HCT116 (cell line): Measurements from ENCODE around the gene CLN6. TPM values are rescaled to one million over a fixed set of nuclear protein-coding genes. Genes with fewer than 3 reads are reported as not detected.

Experiments used
- ATAC-seq: fragments of 200-7000 bp; cut with Tn5 transposase; 2 replicates; pipeline ENCODE4 v1.9.1; 2020; ENCODE audit warnings: mild to moderate bottlenecking, moderate library complexity
- BruUV-seq: library from RNA; stranded (reverse); fragments of 400-500 nt; replicated peaks from 2 replicates; lab custom pipeline; 2021; lab: Mats Ljungman, UMichigan
- CTCF ChIA-PET: fragments of 300-600 bp; sonication (Branson Sonifier 250); formaldehyde crosslinking; loops from one replicate; lab custom pipeline; 2021; ENCODE audit warnings: antibody characterized with exemption; lab: Charles Lee
- POLR2A ChIA-PET: fragments of 300-600, 350-600 bp; sonication (Branson Sonifier 250); formaldehyde crosslinking; loops from one replicate; lab custom pipeline; 2021; ENCODE audit warnings: antibody characterized with exemption; lab: Charles Lee
- RAD21 ChIA-PET, 2 experiments: fragments of 300-600 bp; sonication (Branson Sonifier 250); formaldehyde crosslinking; loops; one replicate each; lab custom pipeline; 2023; ENCODE audit warnings: low total read pairs in 2 of 2; ENCODE audit not compliant: uncharacterized antibody in 2 of 2, unreplicated experiment in 2 of 2, low non-redundant PET in 1 of 2; lab: Charles Lee
- DNase-seq: peaks from one replicate; pipeline ENCODE4 v3.0.0-alpha.2; 2010; ENCODE audit warnings: low read depth, low spot score
- H2AFZ ChIP-seq: fragments of 200-600 bp; shearing (Covaris generic), sonication (generic); 2 replicates; pipeline ENCODE4 v1.6.1; 2017; ENCODE audit warnings: low read depth, mixed run types, mixed read lengths, antibody characterized with exemption, low read length; ENCODE audit not compliant: poor library complexity, severe bottlenecking
- H3K27ac ChIP-seq: 2 replicates; pipeline ENCODE4 v1.5.1; 2012; ENCODE audit warnings: low read depth, low read length
- H3K27me3 ChIP-seq: fragments of 200-600 bp; sonication (generic); 2 replicates; pipeline ENCODE4 v1.6.1; 2016; ENCODE audit warnings: mixed run types, low read length, mixed read lengths; ENCODE audit not compliant: insufficient read depth
- H3K36me3 ChIP-seq, 2 experiments: fragments of 200-500 bp in 1 of 2; fragments of 200-600 bp in 1 of 2; sonication (Bioruptor generic) in 1 of 2; sonication (generic) in 1 of 2; 2 replicates each; pipeline versions ENCODE4 v1.5.1 to v1.6.1; 2014 to 2016; ENCODE audit warnings: low read length in 2 of 2, inconsistent platforms in 1 of 2, mixed read lengths in 1 of 2, mixed run types in 1 of 2; ENCODE audit not compliant: insufficient read depth in 2 of 2, control insufficient read depth in 1 of 2
- H3K4me1 ChIP-seq, 2 experiments: fragments of 200-600 bp in 1 of 2; sonication (generic) in 1 of 2; 2 replicates each; pipeline versions ENCODE4 v1.5.1 to v1.6.1; 2012 to 2017; ENCODE audit warnings: low read length in 2 of 2, inconsistent platforms in 1 of 2, mild to moderate bottlenecking in 1 of 2, mixed read lengths in 1 of 2, mixed run types in 1 of 2, moderate library complexity in 1 of 2; ENCODE audit not compliant: insufficient read depth in 2 of 2, control insufficient read depth in 1 of 2
- H3K4me2 ChIP-seq: fragments of 200-600 bp; sonication (generic); 2 replicates; pipeline ENCODE4 v1.6.1; 2017; ENCODE audit warnings: mixed run types, low read length, mixed read lengths
- H3K4me3 ChIP-seq, 2 experiments: fragments of 200-600 bp in 1 of 2; sonication (generic) in 1 of 2; replicated peaks in 1 of 2; 2 replicates each; pipeline ENCODE4 v1.5.1; 2011 to 2016; ENCODE audit warnings: low read length in 2 of 2, control low read depth in 1 of 2, low read depth in 1 of 2, mild to moderate bottlenecking in 1 of 2, mixed read lengths in 1 of 2, mixed run types in 1 of 2
- H3K79me2 ChIP-seq: fragments of 200-600 bp; sonication (generic); 2 replicates; pipeline ENCODE4 v1.6.1; 2017; ENCODE audit warnings: mild to moderate bottlenecking, mixed run types, low read length, moderate library complexity, mixed read lengths; ENCODE audit not compliant: insufficient read depth
- H3K9ac ChIP-seq: fragments of 200-600 bp; sonication (generic); 2 replicates; pipeline ENCODE4 v1.6.1; 2016; ENCODE audit warnings: low read length, mixed read lengths
- H3K9me2 ChIP-seq: fragments of 200-600 bp; sonication (generic), shearing (Covaris generic); 2 replicates; pipeline ENCODE4 v1.6.1; 2017; ENCODE audit warnings: mixed run types, mild to moderate bottlenecking, moderate library complexity; ENCODE audit not compliant: insufficient read depth
- H3K9me3 ChIP-seq, 2 experiments: fragments of 200-500 bp in 1 of 2; fragments of 200-600 bp in 1 of 2; sonication (Bioruptor generic) in 1 of 2; sonication (generic) in 1 of 2; 2 replicates each; pipeline ENCODE4 v1.6.1; 2014 to 2017; ENCODE audit warnings: low read length in 2 of 2, mixed read lengths in 2 of 2, inconsistent platforms in 1 of 2, low read depth in 1 of 2, mild to moderate bottlenecking in 1 of 2, mixed run types in 1 of 2, moderate library complexity in 1 of 2; ENCODE audit not compliant: control insufficient read depth in 1 of 2, insufficient read depth in 1 of 2
- H4K20me1 ChIP-seq: fragments of 200-600 bp; sonication (generic), shearing (Covaris generic); 2 replicates; pipeline ENCODE4 v1.6.1; 2017; ENCODE audit warnings: mixed run types, mild to moderate bottlenecking, moderate library complexity; ENCODE audit not compliant: insufficient read depth
- CBX3 ChIP-seq: IDR thresholded peaks from 2 replicates; pipeline ENCODE4 v1.6.1; 2012; ENCODE audit warnings: low read depth
- CEBPB ChIP-seq: IDR thresholded peaks from 2 replicates; pipeline ENCODE4 v1.6.1; 2012; ENCODE audit warnings: low read depth
- CTCF ChIP-seq, 3 experiments: fragments of 200-600 bp in 1 of 3; sonication (generic) in 1 of 3; IDR thresholded peaks in 2 of 3; conservative IDR thresholded peaks in 1 of 3; 2 replicates each; pipeline ENCODE4 v1.5.1; 2012 to 2017; ENCODE audit warnings: low read depth in 2 of 3, low read length in 2 of 3, antibody characterized with exemption in 1 of 3, borderline replicate concordance in 1 of 3, control low read depth in 1 of 3, mild to moderate bottlenecking in 1 of 3, mixed read lengths in 1 of 3, mixed run types in 1 of 3, moderate library complexity in 1 of 3; ENCODE audit not compliant: insufficient read depth in 1 of 3
- EGR1 ChIP-seq: IDR thresholded peaks from 2 replicates; pipeline ENCODE4 v1.6.1; 2012; ENCODE audit warnings: low read depth
- ELF1 ChIP-seq: IDR thresholded peaks from 2 replicates; pipeline ENCODE4 v1.6.1; 2012; ENCODE audit warnings: low read depth, borderline replicate concordance
- EZH2 ChIP-seq: fragments of 200-600 bp; sonication (generic); IDR thresholded peaks from 2 replicates; pipeline ENCODE4 v1.6.1; 2017; ENCODE audit warnings: antibody characterized with exemption, mixed run types
- FOSL1 ChIP-seq: IDR thresholded peaks from 2 replicates; pipeline ENCODE4 v1.6.1; 2012; ENCODE audit warnings: low read depth
- JUND ChIP-seq: IDR thresholded peaks from 2 replicates; pipeline ENCODE4 v1.6.1; 2012
- MAX ChIP-seq: IDR thresholded peaks from 2 replicates; pipeline ENCODE4 v1.6.1; 2012
- POLR2A ChIP-seq: IDR thresholded peaks from 2 replicates; pipeline ENCODE4 v1.7.0; 2011; ENCODE audit warnings: borderline replicate concordance; ENCODE audit not compliant: insufficient read depth, insufficient read length; ENCODE audit errors: extremely low read depth
- POLR2AphosphoS5 ChIP-seq: IDR thresholded peaks from 2 replicates; pipeline ENCODE4 v1.6.1; 2011; ENCODE audit warnings: mild to moderate bottlenecking, low read depth, low read length, moderate library complexity
- RAD21 ChIP-seq: IDR thresholded peaks from 2 replicates; pipeline ENCODE4 v1.6.1; 2012; ENCODE audit warnings: low read depth, mild to moderate bottlenecking
- SIN3A ChIP-seq: IDR thresholded peaks from 2 replicates; pipeline ENCODE4 v1.6.1; 2012; ENCODE audit warnings: low read depth
- SRF ChIP-seq: IDR thresholded peaks from 2 replicates; pipeline ENCODE4 v1.6.1; 2012; ENCODE audit warnings: low read depth
- TCF7L2 ChIP-seq: IDR thresholded peaks from 2 replicates; pipeline ENCODE4 v1.7.0; 2011; ENCODE audit warnings: borderline replicate concordance, inconsistent platforms; ENCODE audit not compliant: insufficient read depth, insufficient read length; ENCODE audit errors: extremely low read depth
- YY1 ChIP-seq: IDR thresholded peaks from 2 replicates; pipeline ENCODE4 v1.6.1; 2011; ENCODE audit warnings: low read length, low read depth, moderate library complexity, mild to moderate bottlenecking; ENCODE audit not compliant: insufficient replicate concordance; ENCODE audit errors: extremely low read depth
- ZFX ChIP-seq: fragments of 450-650 bp; IDR thresholded peaks from 2 replicates; pipeline ENCODE4 v1.6.1; 2017
- ZNF274 ChIP-seq: fragments of 200-500 bp; sonication (Bioruptor generic); IDR thresholded peaks from 2 replicates; pipeline ENCODE4 v1.6.1; 2014; ENCODE audit warnings: mild to moderate bottlenecking, low read depth, low read length, inconsistent platforms
- intact Hi-C: fragments of 100-400 bp; cut with micrococcal nuclease; formaldehyde crosslinking; loops from 2 replicates; pipeline ENCODE4 v1.10.0; 2022
- total RNA-seq: library from RNA; stranded (reverse); gene quantifications from one replicate; pipeline ENCODE4 v1.2.1, GENCODE V29; 2021; ENCODE audit not compliant: unreplicated experiment
- TF ChIP-seq, protein P1 (sequence below): IDR thresholded peaks from 2 replicates; pipeline ENCODE4 v1.6.1; 2012; ENCODE audit warnings: low read depth

CLN6 gene
- total RNA-seq, 1 experiment from 2014 or later: 44.1 TPM

DNA sequence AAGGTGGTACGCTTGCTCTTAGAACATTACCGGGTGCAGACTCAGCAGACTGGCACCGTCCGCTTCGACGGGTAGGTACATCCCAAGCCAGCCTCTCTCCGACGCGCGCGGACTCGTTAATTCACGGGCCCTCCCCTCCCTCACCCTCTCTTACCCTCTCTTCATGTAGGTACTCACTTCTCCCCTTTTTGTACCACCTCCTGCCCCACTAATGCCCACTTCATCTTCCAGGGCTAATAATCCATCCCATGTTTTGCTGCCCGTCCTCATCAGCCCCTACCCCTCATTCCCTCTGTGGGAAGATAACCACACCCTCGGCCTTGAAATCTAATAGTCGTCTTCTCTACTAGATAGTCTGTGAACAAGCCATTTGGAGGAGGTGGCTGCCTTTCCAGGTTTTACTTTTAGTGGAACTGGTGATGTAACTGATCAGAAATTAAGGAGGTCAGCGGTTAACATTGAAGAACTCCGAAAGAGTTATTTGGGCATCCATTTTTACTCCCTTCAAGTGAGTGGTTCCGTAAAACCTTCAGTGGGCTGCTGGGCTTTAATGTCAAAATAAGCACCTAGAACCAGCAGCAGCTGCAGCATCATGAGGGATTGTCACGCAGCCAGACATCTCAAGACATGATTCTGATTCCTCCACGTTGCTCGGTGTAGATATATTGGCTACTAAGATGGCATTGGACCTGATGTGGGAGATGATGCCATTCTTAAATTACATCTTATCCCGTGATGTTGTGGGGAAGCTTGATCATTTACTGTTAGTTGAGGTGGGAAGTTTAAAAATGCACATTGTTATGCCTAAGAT lies 49.3 kb upstream of the CLN6 start:
- Histone ChIP-seq H3K27me3 (no peaks in the 10 kb centered on the region), H3K27ac (peak overlapping the region; percentile 95), H3K9ac (peak overlapping the region; percentile 82), H3K4me1 (peaks cover 13 to 31% of the 10 kb centered on the region in 2 experiments; a peak in 3 of 4 replicates), H2AFZ (no peak overlapping the region), H3K4me3 (peak overlapping the region; percentile 78 to 93), H3K4me2 (peak overlapping the region; percentile 84), H4K20me1 (peaks cover 13% of the 10 kb centered on the region; the same call in 1 of the 2 replicates), H3K9me3 (no peaks in the 10 kb centered on the region), H3K9me2 (no peaks in the 10 kb centered on the region), H3K79me2 (peaks cover 59% of the 10 kb centered on the region), H3K36me3 (0 out of 4 replicates have a peak, but pooled peaks cover 2 to 9% of the 10 kb centered on the region in 2 experiments)
- BruUV-seq: TSS peak; percentile 53
- POLR2A ChIA-PET: interaction anchor here (0.6 to 1.1 kb wide), 3 partner anchors 9 to 362 kb away, joined by 3 read pairs; no protein-coding TSS in a partner anchor
- CTCF ChIA-PET: no interaction called here
- DNase-seq (no peak), ATAC-seq (peak; percentile 21; the same call in 1 of the 2 replicates)
- RAD21 ChIA-PET: no interaction called here
- TF ChIP-seq SIN3A: no peak
- TF ChIP-seq, protein P1, sequence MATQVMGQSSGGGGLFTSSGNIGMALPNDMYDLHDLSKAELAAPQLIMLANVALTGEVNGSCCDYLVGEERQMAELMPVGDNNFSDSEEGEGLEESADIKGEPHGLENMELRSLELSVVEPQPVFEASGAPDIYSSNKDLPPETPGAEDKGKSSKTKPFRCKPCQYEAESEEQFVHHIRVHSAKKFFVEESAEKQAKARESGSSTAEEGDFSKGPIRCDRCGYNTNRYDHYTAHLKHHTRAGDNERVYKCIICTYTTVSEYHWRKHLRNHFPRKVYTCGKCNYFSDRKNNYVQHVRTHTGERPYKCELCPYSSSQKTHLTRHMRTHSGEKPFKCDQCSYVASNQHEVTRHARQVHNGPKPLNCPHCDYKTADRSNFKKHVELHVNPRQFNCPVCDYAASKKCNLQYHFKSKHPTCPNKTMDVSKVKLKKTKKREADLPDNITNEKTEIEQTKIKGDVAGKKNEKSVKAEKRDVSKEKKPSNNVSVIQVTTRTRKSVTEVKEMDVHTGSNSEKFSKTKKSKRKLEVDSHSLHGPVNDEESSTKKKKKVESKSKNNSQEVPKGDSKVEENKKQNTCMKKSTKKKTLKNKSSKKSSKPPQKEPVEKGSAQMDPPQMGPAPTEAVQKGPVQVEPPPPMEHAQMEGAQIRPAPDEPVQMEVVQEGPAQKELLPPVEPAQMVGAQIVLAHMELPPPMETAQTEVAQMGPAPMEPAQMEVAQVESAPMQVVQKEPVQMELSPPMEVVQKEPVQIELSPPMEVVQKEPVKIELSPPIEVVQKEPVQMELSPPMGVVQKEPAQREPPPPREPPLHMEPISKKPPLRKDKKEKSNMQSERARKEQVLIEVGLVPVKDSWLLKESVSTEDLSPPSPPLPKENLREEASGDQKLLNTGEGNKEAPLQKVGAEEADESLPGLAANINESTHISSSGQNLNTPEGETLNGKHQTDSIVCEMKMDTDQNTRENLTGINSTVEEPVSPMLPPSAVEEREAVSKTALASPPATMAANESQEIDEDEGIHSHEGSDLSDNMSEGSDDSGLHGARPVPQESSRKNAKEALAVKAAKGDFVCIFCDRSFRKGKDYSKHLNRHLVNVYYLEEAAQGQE: no peak
- TF ChIP-seq RAD21: no peak
- TF ChIP-seq ELF1: no peak
- no peak for TF ChIP-seq YY1
- TF ChIP-seq EGR1: no peak
- TF ChIP-seq SRF: no peak
- TF ChIP-seq EZH2: no peak
- no peak for TF ChIP-seq ZFX
- no peak for TF ChIP-seq MAX
- TF ChIP-seq POLR2A: no peak
- no peak for TF ChIP-seq CEBPB
- no peak for TF ChIP-seq JUND
- TF ChIP-seq CTCF (IDR thresholded peaks at IDR 0.05 in 2 of 3, conservative IDR thresholded peaks at IDR 0.05 in 1 of 3; ENCODE audit: borderline replicate concordance in 1 of 3, insufficient read depth in 1 of 3, low read depth in 2 of 3, low read length in 2 of 3): no peak
- TF ChIP-seq ZNF274: no peak
- no peak for TF ChIP-seq CBX3
- no peak for TF ChIP-seq POLR2AphosphoS5
- no peak for TF ChIP-seq FOSL1
- TF ChIP-seq TCF7L2: no peak
- intact Hi-C loops: no loop called here
